B cell (primary cell): ENCODE measurements around the gene SLC4A8.

Source experiments
- EZH2 ChIP-seq: IDR thresholded peaks from 2 replicates; pipeline ENCODE4 v1.6.1; 2012; ENCODE audit warnings: borderline replicate concordance, low read depth, mild to moderate bottlenecking, moderate library complexity, low read length; ENCODE audit not compliant: insufficient read depth, poor library complexity, severe bottlenecking
- TF ChIP-seq, protein P1 (sequence below): fragments of 200-600 bp; IDR thresholded peaks from one replicate; pipeline ENCODE4 v1.8.0; 2022; ENCODE audit warnings: antibody characterized with exemption, mild to moderate bottlenecking

DNA sequence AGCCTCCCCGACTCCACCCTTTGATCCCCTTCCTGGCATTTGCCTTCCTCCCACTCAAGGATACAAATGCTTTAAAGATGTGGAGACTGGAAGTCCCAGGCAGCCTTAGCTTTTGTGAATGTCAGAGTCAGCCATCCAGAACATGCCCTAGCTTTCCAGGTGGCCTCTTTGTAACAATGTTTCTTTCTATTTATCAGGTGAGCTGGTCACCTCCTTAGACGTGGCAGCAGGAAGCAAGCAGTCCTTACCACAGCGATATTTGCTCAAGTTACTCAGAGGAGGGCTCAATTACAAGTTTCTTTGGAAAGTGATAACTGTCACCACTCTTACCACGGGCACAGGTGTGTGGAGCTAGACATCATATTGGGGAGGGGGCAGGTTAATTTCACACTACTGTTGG is 38.3 kb upstream of the SLC4A8 start:
- TF ChIP-seq, protein P1, sequence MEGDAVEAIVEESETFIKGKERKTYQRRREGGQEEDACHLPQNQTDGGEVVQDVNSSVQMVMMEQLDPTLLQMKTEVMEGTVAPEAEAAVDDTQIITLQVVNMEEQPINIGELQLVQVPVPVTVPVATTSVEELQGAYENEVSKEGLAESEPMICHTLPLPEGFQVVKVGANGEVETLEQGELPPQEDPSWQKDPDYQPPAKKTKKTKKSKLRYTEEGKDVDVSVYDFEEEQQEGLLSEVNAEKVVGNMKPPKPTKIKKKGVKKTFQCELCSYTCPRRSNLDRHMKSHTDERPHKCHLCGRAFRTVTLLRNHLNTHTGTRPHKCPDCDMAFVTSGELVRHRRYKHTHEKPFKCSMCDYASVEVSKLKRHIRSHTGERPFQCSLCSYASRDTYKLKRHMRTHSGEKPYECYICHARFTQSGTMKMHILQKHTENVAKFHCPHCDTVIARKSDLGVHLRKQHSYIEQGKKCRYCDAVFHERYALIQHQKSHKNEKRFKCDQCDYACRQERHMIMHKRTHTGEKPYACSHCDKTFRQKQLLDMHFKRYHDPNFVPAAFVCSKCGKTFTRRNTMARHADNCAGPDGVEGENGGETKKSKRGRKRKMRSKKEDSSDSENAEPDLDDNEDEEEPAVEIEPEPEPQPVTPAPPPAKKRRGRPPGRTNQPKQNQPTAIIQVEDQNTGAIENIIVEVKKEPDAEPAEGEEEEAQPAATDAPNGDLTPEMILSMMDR: no peak
- TF ChIP-seq EZH2: no peak
